Stromal cell of bone marrow (primary cell): Measurements from ENCODE around the gene TMC1.

ENCODE experiments used
- DNase-seq: peaks from one replicate; pipeline ENCODE4 v3.0.0-alpha.2; 2012; ENCODE audit warnings: low read depth

Gene TMC1

GRCh38 chr9:72575666-72576065 lies 54.3 kb downstream of the TMC1 start:
- no peak for DNase-seq

GRCh38 chr9:72576087-72576486 lies 54.7 kb downstream of the TMC1 start:
- no peak for DNase-seq

- DNase-seq: peak; percentile 88
These were observed 55.9 kb downstream of the TMC1 start for GRCh38 chr9:72577212-72577753.

DNA sequence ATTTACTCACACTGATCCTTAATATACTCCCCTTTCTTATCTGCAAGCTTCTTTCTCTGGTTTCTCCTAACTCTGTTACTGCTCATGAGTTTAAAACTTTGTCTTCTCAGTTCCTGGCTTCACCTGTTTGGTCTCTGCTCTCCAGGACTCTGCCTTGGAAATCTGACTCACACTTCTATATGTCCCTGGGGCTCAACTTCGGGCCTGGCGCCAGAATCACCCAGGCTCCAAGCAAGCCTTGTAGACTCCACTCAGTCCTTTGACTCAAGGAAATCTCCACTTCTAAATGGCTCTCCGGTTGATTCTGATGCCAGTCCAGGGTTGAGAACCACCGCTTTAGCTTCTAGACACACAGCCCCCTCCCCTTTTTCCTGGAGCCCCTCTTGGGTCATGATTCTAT lies 57.8 kb downstream of the TMC1 start:
- DNase-seq: no peak

- peak; percentile 50 for DNase-seq
These were observed 58.6 kb downstream of the TMC1 start for GRCh38 chr9:72579880-72580550.

DNA sequence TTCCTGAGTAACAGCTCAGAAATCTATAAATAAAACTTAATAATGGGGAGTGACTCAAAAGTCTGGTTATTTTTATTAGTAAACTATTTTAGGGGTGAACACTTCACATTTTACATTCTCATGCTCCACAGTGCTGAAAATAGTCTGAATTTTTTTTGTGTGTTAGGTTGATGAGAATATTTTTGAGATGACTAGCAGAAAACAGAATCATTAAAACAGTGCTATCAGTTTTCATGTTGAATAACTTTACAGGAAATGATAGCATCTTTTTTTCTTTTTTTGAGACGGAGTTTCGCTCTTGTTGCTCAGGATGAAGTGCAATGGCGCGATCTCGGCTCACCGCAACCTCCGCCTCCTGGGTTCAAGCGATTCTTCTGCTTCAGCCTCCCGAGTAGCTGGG lies 60.3 kb downstream of the TMC1 start:
- no peak for DNase-seq

DNA sequence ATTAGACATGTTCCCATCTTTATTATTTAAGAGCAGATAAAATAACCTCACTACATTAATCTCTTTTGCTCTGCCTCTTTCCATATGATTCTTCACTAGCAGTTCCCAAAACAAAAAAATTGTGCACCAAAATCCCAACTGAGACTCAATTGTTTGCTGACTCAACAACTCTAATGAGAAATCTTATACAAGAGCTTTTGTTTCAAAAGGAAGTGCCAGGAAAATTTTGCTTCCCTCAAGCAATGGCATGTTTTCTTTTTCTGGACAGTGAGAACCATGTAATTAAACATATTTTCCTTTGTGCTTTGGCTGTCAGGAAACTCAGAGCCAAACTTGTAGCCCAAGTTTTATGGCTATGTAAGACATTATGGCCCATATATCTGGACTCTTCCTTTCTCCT lies 62.0 kb downstream of the TMC1 start:
- no peak for DNase-seq

DNA sequence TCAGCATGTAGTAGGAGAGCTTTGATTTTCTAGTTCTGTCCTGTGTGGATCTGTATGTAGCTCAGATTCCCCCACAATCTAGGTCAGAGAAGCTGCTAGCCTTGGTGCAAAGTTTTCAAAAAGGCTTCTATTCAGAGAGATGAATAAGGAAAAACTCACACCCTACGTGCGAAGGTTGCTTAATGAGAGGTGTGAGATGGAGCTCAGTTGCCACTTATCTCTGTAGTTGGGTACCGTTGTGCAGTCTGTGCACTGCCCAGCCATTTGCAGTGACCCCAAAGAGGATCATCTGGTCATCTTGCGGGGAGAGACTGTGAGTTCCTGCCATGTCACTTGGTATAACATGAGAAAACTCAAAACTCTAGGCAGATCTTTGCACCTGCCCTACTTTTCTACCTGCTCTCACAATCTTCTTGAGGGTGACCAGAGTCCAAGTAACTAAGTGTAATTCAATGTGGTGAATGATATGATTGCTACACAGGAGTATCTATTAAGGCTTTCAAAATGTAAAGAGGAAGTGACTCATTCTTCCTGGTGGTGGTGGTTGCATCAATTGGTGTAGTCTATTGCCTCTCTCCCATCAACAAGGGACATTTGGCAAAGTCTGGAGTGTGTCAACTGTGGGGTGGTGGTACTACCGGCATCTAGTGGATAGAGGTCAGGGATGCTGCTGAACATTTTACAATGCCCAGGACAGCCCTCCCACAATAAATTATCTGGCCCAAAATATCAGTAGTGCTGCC lies 65.2 kb downstream of the TMC1 start:
- DNase-seq: peak; percentile 68

- no peak for DNase-seq
These were observed 66.9 kb downstream of the TMC1 start for GRCh38 chr9:72588336-72588735.

DNA sequence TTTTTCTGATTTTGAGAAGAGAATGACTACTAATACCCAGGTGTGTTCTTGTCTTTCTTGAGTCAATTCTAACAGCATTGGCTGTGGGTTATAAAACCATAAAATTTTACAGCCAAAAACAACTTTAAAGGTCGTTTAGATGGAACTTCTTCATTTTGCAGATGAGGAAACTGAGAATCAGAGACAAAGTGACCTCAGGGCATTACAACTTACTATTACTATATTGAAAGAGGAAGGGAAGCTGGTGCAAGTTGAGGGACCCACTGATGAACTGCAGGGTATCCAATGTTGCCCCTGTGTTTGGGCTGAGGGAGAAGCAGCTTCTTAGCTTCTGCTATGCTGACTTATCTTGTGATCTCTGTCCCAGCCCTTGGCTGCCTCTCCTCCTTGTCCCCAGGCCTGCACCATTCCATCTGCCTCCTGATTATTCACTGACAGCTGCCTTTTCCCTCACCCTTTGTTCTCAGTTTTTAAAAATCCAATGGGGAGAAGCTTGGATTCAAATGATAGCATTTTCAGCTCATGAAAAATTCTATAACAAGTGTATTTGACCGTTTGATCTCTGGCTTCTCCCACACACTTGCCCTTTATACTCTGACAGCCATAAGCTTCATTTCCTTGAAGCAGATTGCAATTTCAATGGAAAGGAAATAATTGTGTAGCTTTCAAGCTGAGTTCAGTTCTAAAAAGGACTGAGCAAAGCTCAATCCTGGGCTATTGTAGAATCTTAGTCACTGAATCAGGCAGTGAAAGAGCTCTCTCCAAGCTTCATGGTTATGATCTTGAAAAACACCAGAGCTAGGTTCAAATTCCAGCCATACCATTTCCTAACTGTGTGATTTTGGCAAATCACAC lies 68.5 kb downstream of the TMC1 start:
- DNase-seq: no peak

DNA sequence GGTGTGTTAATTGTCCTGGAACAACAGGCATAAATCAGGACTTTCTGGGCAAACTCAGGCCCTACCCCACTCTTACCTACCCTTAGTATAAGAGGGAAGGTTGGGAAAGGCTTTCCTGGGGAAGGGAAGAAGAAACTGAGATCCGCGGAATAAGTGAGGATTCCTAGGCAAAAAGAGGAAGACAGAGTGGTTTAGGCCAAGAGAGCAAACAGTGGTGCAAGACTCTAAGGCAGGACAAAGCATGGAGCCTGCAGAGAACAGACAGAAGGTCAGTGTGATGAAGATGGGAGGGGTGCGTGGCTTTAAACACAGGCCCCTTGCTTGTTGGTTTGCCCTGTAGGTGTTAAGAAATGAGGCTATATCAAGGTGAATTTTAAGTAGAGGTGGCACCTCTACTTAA lies 69.4 kb downstream of the TMC1 start:
- DNase-seq: no peak

- DNase-seq: no peak
These were observed 71.3 kb downstream of the TMC1 start for GRCh38 chr9:72592502-72593403.

DNA sequence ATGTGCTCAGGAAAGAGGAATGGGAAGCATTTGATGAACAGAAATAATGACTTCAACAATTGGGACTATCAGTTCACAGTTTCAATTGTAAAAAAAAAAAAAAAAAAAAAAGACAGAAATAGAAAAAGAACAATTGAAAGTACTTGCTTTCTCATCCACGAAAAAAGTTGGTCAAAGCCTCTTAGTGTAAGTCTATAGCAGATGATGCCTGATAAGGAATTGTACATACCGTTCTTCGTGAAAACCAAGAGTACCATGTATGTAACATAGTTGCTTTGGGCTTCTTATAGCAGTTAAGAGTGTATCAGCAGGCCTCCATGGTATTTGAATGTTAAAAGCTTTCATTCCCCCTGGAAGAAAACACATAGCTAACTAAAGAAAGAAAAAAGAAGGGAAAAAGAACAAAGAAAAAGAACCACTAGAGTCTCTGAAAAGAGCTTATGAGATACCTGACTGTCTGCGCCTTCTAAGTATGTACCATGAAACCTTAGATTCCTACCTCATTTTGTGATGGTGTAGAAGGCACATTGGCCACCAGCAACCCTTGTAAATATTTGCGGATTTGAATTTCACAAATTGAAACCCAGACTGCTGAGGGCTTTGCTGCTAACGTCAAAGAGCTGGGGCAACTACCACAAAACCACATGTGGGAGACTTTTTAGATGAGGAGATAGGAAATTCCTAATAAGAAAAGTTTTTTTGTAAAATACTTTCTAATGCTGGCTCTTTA lies 75.2 kb downstream of the TMC1 start:
- DNase-seq: no peak

DNA sequence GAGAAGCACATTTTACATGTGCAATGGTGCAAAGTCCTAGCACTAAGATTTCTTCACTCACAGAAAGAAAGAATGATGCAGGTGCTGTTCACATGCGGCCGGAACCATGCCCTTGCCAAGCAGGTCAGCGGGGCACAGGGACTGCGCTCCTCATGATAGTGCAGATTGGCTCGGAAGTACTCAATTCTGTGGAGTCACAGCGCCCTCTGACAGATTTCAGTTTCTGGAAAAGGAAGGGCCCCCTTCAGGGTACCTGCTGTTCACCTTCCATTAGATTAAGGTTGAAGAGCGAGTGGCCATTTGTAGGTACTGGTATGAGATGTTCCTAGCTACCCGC lies 75.7 kb downstream of the TMC1 start:
- DNase-seq: no peak

GRCh38 chr9:72597601-72598000 lies 76.2 kb downstream of the TMC1 start:
- no peak for DNase-seq

DNA sequence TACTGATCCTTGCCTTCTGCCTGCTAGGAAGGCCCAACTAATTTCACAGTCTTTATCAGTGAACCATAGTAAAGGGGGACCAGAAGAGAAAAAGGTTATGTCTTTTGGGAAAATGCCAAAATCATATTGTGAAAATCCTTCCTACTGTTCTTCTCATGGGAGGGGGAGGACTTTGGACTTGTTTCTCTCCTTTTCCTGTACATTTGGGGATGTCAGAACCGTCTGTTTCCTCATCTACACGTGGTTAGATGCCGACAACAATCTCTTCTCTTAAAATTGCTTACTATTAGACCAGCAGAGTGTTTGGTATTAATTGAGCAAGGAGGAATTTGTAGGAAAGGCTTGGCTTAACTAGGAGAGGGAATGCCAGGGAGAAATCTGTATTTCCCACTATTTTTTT lies 77.2 kb downstream of the TMC1 start:
- DNase-seq: no peak

GRCh38 chr9:72599874-72600534 lies 78.6 kb downstream of the TMC1 start:
- no peak for DNase-seq

DNA sequence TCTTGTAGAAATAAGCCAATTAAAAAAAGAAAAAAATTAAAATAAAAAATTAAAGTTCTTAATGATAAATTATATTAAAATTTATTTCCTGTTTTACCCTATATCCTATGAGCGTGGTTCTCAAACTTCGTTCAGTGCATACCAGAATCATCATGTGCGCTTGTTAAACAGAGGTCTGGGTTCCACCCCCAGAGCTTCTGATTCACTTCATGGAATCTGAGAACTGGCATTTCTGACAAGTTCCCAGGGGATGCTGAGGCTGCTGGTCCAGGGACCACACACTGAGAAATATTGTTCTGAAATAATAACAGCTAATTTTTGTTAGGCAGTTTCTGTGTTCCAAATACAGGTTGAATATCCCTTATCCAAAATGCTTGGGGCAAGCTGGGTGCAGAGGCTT lies 79.3 kb downstream of the TMC1 start:
- DNase-seq: no peak

GRCh38 chr9:72601615-72602014 lies 80.2 kb downstream of the TMC1 start:
- no peak for DNase-seq

DNA sequence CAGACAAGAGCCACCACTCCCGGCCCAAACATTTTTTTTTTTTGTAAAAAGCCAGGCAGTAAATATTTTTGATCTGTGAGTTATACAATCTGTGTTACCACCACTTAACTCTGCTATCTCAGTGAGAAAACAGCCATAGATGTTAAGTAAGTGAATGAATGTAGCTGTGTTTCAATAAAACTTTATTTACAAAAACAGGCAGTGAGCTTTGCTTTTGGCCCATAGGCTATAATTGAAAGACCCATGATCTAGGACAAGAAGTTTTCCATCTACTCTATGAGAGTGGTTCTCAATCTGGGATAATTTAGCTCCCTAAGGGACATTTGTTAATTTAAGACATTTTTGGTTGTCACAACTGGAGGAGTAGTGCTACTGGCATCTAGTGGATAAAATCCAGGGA lies 91.0 kb downstream of the TMC1 start:
- no peak for DNase-seq

- no peak for DNase-seq
These were observed 92.7 kb downstream of the TMC1 start for GRCh38 chr9:72614067-72614466.
